GM19452 (cell line): ENCODE measurements around the gene SLC36A1.

ENCODE experiments used
- ATAC-seq: cut with Tn5 transposase; IDR thresholded peaks from one replicate; pipeline ENCODE4 v1.9.1; 2021; ENCODE audit not compliant: unreplicated experiment

Gene SLC36A1

DNA sequence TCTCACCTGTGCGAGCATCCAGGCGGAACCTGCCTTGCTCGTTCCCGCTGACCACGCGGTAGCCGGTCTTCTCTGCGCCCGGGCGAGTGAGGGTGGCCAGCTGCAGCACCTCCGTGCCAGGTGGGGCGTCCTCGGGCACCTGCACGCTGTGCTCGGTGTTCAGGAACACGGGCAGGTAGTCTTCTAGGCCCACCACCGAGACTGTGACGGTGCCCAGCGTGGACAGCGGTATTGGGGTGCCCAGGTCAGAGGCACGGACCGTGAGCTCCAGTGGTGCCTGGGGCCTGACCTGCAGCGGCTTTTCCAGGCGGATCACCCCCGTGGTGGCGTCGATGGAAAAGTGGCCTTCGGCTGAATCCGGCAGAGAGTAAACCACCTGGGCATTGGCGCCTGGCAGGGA, 84.2 kb downstream of the SLC36A1 start:
- no peak for ATAC-seq

DNA sequence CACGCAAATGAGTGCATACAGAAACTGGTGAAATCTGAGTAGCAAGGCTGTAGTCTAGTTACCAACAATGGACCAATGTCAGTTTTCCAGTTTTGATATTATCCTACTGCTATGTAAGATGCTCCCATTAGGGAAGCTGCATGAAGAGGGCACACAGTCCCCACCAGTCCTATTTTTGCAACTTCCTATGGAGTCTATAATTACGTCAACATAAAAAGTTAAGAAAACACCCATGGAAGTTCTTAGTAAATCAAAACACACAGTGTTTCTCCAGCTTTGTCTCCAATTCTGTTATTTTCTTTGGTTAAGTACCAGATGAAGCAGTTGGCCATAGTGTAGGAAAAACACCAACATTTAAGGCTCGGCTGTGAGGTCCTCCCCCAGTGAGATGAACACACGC, 85.0 kb downstream of the SLC36A1 start:
- ATAC-seq: no peak

DNA sequence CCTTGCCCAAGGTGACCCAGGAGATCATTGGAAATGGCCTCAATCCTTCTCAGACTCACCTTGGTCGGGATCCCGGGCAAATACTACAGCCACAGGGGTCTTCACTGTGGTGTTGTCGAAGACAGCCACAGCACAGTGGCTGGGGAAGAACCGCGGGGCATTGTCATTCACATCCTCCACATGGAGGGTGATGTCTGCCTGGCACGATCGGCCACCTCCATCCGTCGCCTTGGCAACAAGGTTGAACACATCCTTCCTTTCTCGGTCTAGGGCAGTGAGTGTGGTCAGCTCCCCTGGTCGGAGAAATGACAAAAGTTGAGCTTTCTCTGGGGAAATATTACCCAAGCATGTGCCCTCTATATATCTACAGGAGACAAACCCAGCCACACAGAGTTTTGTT, 86.9 kb downstream of the SLC36A1 start:
- no peak for ATAC-seq

DNA sequence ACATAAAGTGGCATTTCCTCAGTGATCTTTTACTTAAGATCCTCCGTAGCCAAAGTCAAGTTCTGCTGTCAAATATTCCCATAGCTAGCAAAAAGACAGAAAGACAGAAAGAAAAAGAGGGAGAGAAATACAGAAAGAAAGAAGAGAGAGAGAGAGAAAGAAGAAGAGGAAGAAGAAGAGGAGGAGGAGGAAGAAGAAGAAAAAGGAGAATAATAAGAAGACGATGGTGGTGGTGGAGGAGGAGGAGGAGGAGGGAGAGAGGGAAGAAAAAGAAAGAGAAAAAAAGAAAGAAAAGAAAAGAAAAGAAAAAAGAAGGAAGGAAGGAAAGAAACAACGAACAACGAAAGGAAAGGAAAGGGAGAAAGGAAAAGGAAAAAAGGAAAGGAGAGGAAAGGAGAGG, 89.6 kb downstream of the SLC36A1 start:
- no peak for ATAC-seq

DNA sequence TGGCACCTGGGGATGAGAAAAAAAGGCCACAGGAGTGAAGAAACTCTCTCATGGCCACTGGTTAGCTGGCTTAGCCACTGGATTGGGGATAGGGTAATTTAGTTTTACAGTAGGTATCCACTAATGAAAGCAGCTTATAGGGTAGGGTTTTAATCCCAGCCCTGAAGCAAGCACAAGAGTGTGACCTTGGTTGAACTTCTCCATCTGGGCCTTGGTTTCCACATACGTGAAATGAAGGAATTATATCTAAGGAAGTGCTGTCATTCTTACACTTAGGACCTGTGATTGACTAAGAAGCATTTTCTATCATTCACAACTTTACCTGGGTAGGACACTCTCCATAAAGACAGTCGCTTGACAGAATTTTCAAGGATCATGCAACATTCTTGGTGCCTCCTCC, 94.2 kb downstream of the SLC36A1 start:
- ATAC-seq: no peak
